Kidney epithelial cell (primary cell): ENCODE results near the gene S1PR2. TPM values are rescaled to one million over a fixed set of nuclear protein-coding genes. Genes with fewer than 3 reads are reported as not detected.
A peak's percentile ranks its signal among the peaks of the same experiment; 100 is the strongest.

Experiments used
- DNase-seq: peaks from one replicate; pipeline ENCODE4 v3.0.0-alpha.2; 2010; ENCODE audit warnings: low read depth
- H3K27me3 ChIP-seq: 2 replicates; pipeline ENCODE4 v1.6.0; 2011; ENCODE audit warnings: low read length; ENCODE audit not compliant: control insufficient read depth, insufficient read depth
- H3K36me3 ChIP-seq: 2 replicates; pipeline ENCODE4 v1.5.1; 2011; ENCODE audit warnings: low read length; ENCODE audit not compliant: control insufficient read depth, insufficient read depth
- H3K4me3 ChIP-seq: 2 replicates; pipeline ENCODE4 v1.5.1; 2011; ENCODE audit warnings: low read depth, mild to moderate bottlenecking, control low read depth, low read length
- total RNA-seq: library from RNA; depleted of rRNA; stranded (reverse); fragments of >200 nt; gene quantifications from 2 replicates; pipeline ENCODE4 v1.2.3, GENCODE V29; 2015
- TF ChIP-seq, protein P1 (sequence below): IDR thresholded peaks from 2 replicates; pipeline ENCODE4 v1.5.1; 2011; ENCODE audit warnings: mild to moderate bottlenecking, moderate library complexity, low read length, control low read depth, inconsistent platforms; ENCODE audit not compliant: insufficient read depth, poor library complexity, severe bottlenecking

Gene S1PR2
- total RNA-seq, 1 donor from 2014 or later = 9.4 TPM

- Histone ChIP-seq H3K36me3 (peaks cover 7% of the 10 kb centered on the region), H3K27me3 (no peaks in the 10 kb centered on the region), H3K4me3 (no peak overlapping the region)
- TF ChIP-seq, protein P1, sequence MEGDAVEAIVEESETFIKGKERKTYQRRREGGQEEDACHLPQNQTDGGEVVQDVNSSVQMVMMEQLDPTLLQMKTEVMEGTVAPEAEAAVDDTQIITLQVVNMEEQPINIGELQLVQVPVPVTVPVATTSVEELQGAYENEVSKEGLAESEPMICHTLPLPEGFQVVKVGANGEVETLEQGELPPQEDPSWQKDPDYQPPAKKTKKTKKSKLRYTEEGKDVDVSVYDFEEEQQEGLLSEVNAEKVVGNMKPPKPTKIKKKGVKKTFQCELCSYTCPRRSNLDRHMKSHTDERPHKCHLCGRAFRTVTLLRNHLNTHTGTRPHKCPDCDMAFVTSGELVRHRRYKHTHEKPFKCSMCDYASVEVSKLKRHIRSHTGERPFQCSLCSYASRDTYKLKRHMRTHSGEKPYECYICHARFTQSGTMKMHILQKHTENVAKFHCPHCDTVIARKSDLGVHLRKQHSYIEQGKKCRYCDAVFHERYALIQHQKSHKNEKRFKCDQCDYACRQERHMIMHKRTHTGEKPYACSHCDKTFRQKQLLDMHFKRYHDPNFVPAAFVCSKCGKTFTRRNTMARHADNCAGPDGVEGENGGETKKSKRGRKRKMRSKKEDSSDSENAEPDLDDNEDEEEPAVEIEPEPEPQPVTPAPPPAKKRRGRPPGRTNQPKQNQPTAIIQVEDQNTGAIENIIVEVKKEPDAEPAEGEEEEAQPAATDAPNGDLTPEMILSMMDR = no peak
- DNase-seq = no peak
Observed at GRCh38 chr19:10256970-10257615, 26.0 kb upstream of the S1PR2 start.

DNA sequence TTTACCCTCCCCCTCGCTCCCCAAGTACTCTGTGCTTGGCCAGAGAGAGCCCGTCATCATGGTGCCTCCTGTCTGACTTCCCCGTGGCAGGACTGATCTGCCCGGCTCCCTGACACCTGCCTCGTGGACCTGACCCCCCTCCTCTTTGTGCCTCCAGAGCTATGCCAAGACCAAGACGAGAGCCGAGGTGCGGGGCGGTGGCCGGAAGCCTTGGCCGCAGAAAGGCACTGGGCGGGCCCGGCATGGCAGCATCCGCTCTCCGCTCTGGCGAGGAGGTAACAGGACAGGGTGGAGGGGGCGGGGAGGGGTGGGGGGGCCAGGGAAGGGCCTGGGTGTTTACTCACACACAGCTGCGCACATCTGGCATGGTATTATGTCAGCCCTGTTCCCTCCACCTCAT is 25.4 kb upstream of the S1PR2 start:
- no peak for DNase-seq
- Histone ChIP-seq H3K4me3 (no peak overlapping the region), H3K36me3 (peaks cover 7% of the 10 kb centered on the region), H3K27me3 (no peaks in the 10 kb centered on the region)
- TF ChIP-seq, protein P1 = no peak

DNA sequence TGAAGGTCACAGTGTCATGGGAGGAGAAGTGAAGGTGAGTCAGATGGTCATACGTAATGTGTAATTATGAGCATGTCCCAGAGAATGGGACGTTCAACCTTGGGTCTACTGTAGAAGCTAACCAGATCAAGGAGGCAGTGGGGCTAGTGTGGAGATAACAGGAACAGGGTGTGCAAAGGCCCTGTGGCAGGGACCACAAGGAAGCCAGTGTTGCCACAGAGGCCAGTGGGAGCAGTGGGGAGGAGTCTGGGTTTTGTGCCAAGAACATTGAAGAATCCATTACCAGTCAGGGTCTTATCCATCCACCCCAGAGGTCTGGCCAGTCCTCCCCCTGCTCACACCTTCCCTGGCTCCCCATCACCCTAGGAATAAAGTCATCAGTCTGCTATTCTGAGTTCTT is 24.2 kb upstream of the S1PR2 start:
- peaks cover 7% of the 10 kb centered on the region for H3K36me3 ChIP-seq
- H3K27me3 ChIP-seq = no peaks in the 10 kb centered on the region
- no peak for DNase-seq
- TF ChIP-seq, protein P1 = no peak
- H3K4me3 ChIP-seq = no peak overlapping the region

DNA sequence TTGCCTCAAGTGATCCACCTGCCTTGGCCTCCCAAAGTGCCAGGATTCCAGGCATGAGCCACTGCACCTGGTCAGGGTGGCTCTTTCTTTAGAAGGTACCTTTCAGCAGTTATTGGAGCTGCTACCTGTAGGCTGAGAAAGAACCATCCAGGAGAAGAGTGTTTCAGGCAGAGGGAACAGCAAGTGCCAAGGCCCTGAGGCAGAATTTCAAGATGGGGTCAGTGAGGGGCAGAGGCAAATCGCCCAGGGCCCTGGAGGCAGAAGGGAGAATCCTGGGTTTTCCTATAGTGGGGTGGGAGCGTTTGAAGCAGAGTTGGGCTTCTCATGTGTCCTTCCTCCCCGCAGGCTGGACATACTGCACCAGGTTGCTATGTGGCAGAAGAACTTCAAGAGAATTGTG is 23.1 kb upstream of the S1PR2 start:
- peaks cover 7% of the 10 kb centered on the region for H3K36me3 ChIP-seq
- TF ChIP-seq, protein P1 = no peak

GRCh38 chr19:10252707-10253106 is 21.6 kb upstream of the S1PR2 start:
- Histone ChIP-seq H3K4me3 (peak overlapping the region; percentile 89), H3K36me3 (peaks cover 4% of the 10 kb centered on the region), H3K27me3 (no peaks in the 10 kb centered on the region)
- DNase-seq = no peak
- TF ChIP-seq, protein P1 = no peak

More for the DNA sequence above, 23.1 kb upstream of the S1PR2 start:
- no peak for DNase-seq
- no peaks in the 10 kb centered on the region for H3K27me3 ChIP-seq
- H3K4me3 ChIP-seq = no peak overlapping the region

DNA sequence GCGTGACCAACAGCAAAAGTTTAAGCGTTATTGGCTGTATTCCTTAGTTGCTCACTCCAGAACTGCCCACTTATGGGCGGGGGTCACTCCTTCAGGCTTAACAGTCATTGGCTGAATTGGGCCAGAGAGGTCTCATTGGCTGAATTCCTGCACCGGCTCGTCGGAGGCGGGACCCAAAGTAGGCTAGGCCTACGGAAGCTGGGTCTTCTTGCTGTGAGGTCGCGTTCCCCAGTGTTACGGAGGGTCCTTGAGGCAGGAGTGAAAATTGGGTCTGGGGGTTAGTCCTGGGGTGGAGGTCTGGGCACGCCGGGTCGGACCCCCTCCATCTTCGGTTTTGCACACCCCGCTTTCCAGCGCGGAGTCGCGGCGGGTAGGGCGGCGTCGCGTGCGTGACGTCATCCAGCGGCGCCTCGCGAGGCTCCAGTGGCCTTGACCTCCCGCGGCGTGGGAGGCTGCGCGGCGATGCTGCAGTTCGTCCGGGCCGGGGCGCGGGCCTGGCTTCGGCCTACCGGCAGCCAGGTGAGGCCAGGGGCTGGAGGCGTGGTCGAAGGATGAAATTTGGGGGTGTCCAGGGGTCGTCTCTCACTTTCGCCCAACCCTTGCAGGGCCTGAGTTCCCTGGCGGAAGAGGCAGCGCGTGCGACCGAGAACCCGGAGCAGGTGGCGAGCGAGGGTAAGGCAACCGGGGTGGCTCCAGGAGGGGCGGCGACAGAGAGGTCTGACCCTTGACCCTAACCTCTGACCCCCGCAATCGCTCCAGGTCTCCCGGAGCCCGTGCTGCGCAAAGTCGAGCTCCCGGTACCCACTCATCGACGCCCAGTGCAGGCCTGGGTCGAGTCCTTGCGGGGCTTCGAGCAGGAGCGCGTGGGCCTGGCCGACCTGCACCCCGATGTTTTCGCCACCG is 20.9 kb upstream of the S1PR2 start, which contains the start of gene MRPL4:
Gene MRPL4 (plus strand): TSS at position 423 of the 903 bp plus-strand sequence. CDS start 40 bp downstream, at position 463.
- TF ChIP-seq, protein P1 = no peak
- DNase-seq = peak; percentile 97
- H3K27me3 ChIP-seq = no peaks in the 10 kb centered on the region
- peak within 1 kb of the TSS; percentile 89 for H3K4me3 ChIP-seq
- H3K36me3 ChIP-seq = peaks cover 3% of the 10 kb centered on the region
